Retinal pigment epithelial cell (primary cell): ENCODE measurements around the gene PRKAG3.
A peak's percentile ranks its signal among the peaks of the same experiment; 100 is the strongest.

Experiments used
- DNase-seq: peaks from one replicate; pipeline ENCODE4 v3.0.0-alpha.2; 2010; ENCODE audit warnings: low read depth
- H3K4me3 ChIP-seq: 2 replicates; pipeline ENCODE4 v1.5.1; 2011; ENCODE audit warnings: mild to moderate bottlenecking, low read length, control low read depth, moderate library complexity
- CTCF ChIP-seq: conservative IDR thresholded peaks from 2 replicates; pipeline ENCODE4 v1.5.1; 2011; ENCODE audit warnings: low read depth, low read length, control low read depth, inconsistent platforms

PRKAG3 gene

GRCh38 chr2:218809515-218809914, 22.1 kb downstream of the PRKAG3 start:
- no peak for TF ChIP-seq CTCF
- H3K4me3 ChIP-seq, result no peak overlapping the region
- DNase-seq, result no peak

GRCh38 chr2:218807626-218808025, 24.0 kb downstream of the PRKAG3 start:
- DNase-seq, result no peak
- no peak for TF ChIP-seq CTCF
- H3K4me3 ChIP-seq, result no peak overlapping the region

- H3K4me3 ChIP-seq, result no peak overlapping the region
- peak; percentile 94 for DNase-seq
- no peak for TF ChIP-seq CTCF
Observed at GRCh38 chr2:218806346-218806978, 25.1 kb downstream of the PRKAG3 start.

GRCh38 chr2:218805627-218806026, 26.0 kb downstream of the PRKAG3 start:
- no peak for TF ChIP-seq CTCF
- no peak for DNase-seq
- H3K4me3 ChIP-seq, result no peak overlapping the region

GRCh38 chr2:218804817-218805216, 26.8 kb downstream of the PRKAG3 start:
- no peak overlapping the region for H3K4me3 ChIP-seq
- no peak for TF ChIP-seq CTCF
- no peak for DNase-seq

GRCh38 chr2:218802386-218802994, 29.1 kb downstream of the PRKAG3 start:
- H3K4me3 ChIP-seq, result no peak overlapping the region
- no peak for TF ChIP-seq CTCF
- DNase-seq, result no peak

- TF ChIP-seq CTCF, result no peak
- no peak for DNase-seq
- H3K4me3 ChIP-seq, result no peak overlapping the region
Observed at GRCh38 chr2:218799990-218800389, 31.6 kb downstream of the PRKAG3 start.
